ENCODE data around the gene HEYL. TPM values are rescaled to one million over a fixed set of nuclear protein-coding genes. Genes with fewer than 3 reads are reported as not detected.
A peak's percentile ranks its signal among the peaks of the same experiment; 100 is the strongest.

HEYL gene
- total and polyA plus RNA-seq, 9 of the 15 experiments (the other 6 are each of a cell fraction or from before 2014, with no cell fraction given): 0.13 to 0.89 (median 0.25) TPM

DNA sequence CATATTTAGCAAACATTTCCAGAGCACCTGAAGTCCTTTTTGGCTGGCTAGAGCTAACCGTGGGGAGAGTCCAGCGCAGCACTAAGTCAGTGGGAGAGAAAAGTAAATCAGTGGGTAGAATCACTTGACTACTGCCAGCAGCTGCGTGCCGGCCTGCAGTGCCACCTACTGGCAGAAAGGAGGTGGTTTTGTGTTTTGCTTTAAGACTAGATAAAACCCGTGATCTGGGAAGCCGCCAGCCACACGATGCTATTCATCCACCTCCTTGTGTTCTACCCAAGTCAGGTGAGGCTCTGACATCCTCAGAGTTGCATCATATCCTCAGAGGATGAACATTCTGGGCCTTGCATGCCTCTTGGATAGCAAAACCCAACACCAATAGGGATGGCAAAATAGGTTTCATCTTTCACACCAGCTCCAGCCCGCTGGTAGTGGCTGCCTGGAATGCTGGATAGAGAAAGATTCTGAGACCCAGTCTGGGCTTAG lies 14.1 kb upstream of the HEYL start (continued):
- TF ChIP-seq, protein P1, sequence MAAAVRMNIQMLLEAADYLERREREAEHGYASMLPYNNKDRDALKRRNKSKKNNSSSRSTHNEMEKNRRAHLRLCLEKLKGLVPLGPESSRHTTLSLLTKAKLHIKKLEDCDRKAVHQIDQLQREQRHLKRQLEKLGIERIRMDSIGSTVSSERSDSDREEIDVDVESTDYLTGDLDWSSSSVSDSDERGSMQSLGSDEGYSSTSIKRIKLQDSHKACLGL (CRISPR knock-in tag; IDR thresholded peaks at IDR 0.05; ENCODE audit: borderline replicate concordance, poor library complexity, severe bottlenecking): no peak
- peak; percentile 34 to 60; a peak in 2 of 4 replicates for TF ChIP-seq RCOR1 (IDR thresholded peaks at IDR 0.05; ENCODE audit: borderline replicate concordance in 1 of 2, low read depth in 2 of 2, low read length in 2 of 2)
- TF ChIP-seq, protein P2, sequence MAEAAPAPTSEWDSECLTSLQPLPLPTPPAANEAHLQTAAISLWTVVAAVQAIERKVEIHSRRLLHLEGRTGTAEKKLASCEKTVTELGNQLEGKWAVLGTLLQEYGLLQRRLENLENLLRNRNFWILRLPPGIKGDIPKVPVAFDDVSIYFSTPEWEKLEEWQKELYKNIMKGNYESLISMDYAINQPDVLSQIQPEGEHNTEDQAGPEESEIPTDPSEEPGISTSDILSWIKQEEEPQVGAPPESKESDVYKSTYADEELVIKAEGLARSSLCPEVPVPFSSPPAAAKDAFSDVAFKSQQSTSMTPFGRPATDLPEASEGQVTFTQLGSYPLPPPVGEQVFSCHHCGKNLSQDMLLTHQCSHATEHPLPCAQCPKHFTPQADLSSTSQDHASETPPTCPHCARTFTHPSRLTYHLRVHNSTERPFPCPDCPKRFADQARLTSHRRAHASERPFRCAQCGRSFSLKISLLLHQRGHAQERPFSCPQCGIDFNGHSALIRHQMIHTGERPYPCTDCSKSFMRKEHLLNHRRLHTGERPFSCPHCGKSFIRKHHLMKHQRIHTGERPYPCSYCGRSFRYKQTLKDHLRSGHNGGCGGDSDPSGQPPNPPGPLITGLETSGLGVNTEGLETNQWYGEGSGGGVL (CRISPR knock-in tag; IDR thresholded peaks at IDR 0.05): no peak
- no peak for TF ChIP-seq MAFF (IDR thresholded peaks at IDR 0.05; ENCODE audit: low read length)
- TF ChIP-seq SIN3A (IDR thresholded peaks at IDR 0.05; ENCODE audit: borderline replicate concordance in 2 of 2, control insufficient read depth in 1 of 2, low read depth in 2 of 2, low read length in 2 of 2): no peak
- TF ChIP-seq CXXC5 (CRISPR knock-in tag; IDR thresholded peaks at IDR 0.05): peak; percentile 33; the same call in 1 of the 2 replicates
- TF ChIP-seq, protein P3, sequence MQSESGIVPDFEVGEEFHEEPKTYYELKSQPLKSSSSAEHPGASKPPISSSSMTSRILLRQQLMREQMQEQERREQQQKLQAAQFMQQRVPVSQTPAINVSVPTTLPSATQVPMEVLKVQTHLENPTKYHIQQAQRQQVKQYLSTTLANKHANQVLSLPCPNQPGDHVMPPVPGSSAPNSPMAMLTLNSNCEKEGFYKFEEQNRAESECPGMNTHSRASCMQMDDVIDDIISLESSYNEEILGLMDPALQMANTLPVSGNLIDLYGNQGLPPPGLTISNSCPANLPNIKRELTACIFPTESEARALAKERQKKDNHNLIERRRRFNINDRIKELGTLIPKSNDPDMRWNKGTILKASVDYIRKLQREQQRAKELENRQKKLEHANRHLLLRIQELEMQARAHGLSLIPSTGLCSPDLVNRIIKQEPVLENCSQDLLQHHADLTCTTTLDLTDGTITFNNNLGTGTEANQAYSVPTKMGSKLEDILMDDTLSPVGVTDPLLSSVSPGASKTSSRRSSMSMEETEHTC (IDR thresholded peaks at IDR 0.05): 0 out of 2 replicates have a peak, but pooled peaks have one; percentile 72
- TF ChIP-seq HCFC1 (IDR thresholded peaks at IDR 0.05; ENCODE audit: low read depth, low read length): 0 out of 2 replicates have a peak, but pooled peaks have one; percentile 21
- no peak for TF ChIP-seq KAT8 (IDR thresholded peaks at IDR 0.05; ENCODE audit: low read depth)
- TF ChIP-seq, protein P4, sequence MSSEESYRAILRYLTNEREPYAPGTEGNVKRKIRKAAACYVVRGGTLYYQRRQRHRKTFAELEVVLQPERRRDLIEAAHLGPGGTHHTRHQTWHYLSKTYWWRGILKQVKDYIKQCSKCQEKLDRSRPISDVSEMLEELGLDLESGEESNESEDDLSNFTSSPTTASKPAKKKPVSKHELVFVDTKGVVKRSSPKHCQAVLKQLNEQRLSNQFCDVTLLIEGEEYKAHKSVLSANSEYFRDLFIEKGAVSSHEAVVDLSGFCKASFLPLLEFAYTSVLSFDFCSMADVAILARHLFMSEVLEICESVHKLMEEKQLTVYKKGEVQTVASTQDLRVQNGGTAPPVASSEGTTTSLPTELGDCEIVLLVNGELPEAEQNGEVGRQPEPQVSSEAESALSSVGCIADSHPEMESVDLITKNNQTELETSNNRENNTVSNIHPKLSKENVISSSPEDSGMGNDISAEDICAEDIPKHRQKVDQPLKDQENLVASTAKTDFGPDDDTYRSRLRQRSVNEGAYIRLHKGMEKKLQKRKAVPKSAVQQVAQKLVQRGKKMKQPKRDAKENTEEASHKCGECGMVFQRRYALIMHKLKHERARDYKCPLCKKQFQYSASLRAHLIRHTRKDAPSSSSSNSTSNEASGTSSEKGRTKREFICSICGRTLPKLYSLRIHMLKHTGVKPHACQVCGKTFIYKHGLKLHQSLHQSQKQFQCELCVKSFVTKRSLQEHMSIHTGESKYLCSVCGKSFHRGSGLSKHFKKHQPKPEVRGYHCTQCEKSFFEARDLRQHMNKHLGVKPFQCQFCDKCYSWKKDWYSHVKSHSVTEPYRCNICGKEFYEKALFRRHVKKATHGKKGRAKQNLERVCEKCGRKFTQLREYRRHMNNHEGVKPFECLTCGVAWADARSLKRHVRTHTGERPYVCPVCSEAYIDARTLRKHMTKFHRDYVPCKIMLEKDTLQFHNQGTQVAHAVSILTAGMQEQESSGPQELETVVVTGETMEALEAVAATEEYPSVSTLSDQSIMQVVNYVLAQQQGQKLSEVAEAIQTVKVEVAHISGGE (CRISPR knock-in tag; IDR thresholded peaks at IDR 0.05): no peak
- no peak for TF ChIP-seq SAFB2 (IDR thresholded peaks at IDR 0.05; ENCODE audit: borderline replicate concordance, low read depth, low read length, severe bottlenecking)
- TF ChIP-seq ZBTB49 (CRISPR knock-in tag; IDR thresholded peaks at IDR 0.05; ENCODE audit: borderline replicate concordance): no peak
- no peak for TF ChIP-seq ZNF239 (CRISPR knock-in tag; IDR thresholded peaks at IDR 0.05)
- TF ChIP-seq CREB3 (tag; conservative IDR thresholded peaks at IDR 0.05; ENCODE audit: low read depth): no peak
- TF ChIP-seq ZBTB17 (CRISPR knock-in tag; IDR thresholded peaks at IDR 0.05): no peak

Data from K562 (cell line).